Thyroid gland (tissue), 4 donors: Measurements from ENCODE around the gene EMILIN1. TPM values are rescaled to one million over a fixed set of nuclear protein-coding genes. Genes with fewer than 3 reads are reported as not detected.
A peak's percentile ranks its signal among the peaks of the same experiment; 100 is the strongest.

Experiments
- DNase-seq, 2 donors: peaks; one replicate each; pipeline ENCODE4 v3.0.0-alpha.2; 2019
- H3K27ac ChIP-seq, 3 donors: fragments of 200-600 bp; sonication (generic); 1 replicate in 2 of 3; 2 replicates in 1 of 3; pipeline ENCODE4 v1.5.1; 2016 to 2019; ENCODE audit warnings: mild to moderate bottlenecking in 1 of 3, moderate library complexity in 1 of 3
- H3K27me3 ChIP-seq: fragments of 200-600 bp; sonication (generic); one replicate; pipeline ENCODE4 v1.5.1; 2019
- H3K36me3 ChIP-seq, 2 donors: fragments of 200-600 bp; sonication (generic); one replicate each; pipeline ENCODE4 v1.5.1; 2016 to 2019
- H3K4me1 ChIP-seq, 2 donors: fragments of 200-600 bp; sonication (generic); one replicate each; pipeline ENCODE4 v1.5.1; 2017 to 2019
- H3K4me3 ChIP-seq, 3 donors: fragments of 200-600 bp; sonication (generic); replicated peaks in 1 of 3; 1 replicate in 2 of 3; 2 replicates in 1 of 3; pipeline ENCODE4 v1.5.1; 2016; ENCODE audit warnings: mild to moderate bottlenecking in 1 of 3
- H3K9me3 ChIP-seq: fragments of 200-600 bp; sonication (generic); one replicate; pipeline ENCODE4 v1.5.1; 2017
- POLR2A ChIP-seq, 2 donors: fragments of 450-650 bp; IDR thresholded peaks; one replicate each; pipeline ENCODE4 v1.6.1; 2017; ENCODE audit warnings: antibody characterized with exemption in 2 of 2, mild to moderate bottlenecking in 2 of 2, moderate library complexity in 1 of 2
- WGBS, 2 donors: methylation state at CpG; one replicate each; pipeline ENCODE4 v1.1.5; 2017; 5-methylcytosine and 5-hydroxymethylcytosine counted together
- intact Hi-C: fragments of 100-400 bp; cut with DNase I; formaldehyde crosslinking; loops from one replicate; pipeline ENCODE4 v1.15.1; 2023
- total RNA-seq, 4 donors: library from RNA; depleted of rRNA; stranded (reverse); fragments of >200 nt; gene quantifications; one replicate each; pipeline ENCODE4 v1.2.3, GENCODE V29; 2016
- TF ChIP-seq, protein P1 (sequence below), 6 experiments: fragments of 200-600 bp in 3 of 6; fragments of 450-650 bp in 3 of 6; sonication (generic) in 3 of 6; IDR thresholded peaks; one replicate each; pipeline ENCODE4 v1.5.1; 2016 to 2019; ENCODE audit warnings: antibody characterized with exemption in 6 of 6, mild to moderate bottlenecking in 2 of 6, inconsistent platforms in 1 of 6, moderate library complexity in 1 of 6

The EMILIN1 gene
- total RNA-seq, 4 donors from 2014 or later, result 18.6 to 45.4 (median 29.3) TPM

DNA sequence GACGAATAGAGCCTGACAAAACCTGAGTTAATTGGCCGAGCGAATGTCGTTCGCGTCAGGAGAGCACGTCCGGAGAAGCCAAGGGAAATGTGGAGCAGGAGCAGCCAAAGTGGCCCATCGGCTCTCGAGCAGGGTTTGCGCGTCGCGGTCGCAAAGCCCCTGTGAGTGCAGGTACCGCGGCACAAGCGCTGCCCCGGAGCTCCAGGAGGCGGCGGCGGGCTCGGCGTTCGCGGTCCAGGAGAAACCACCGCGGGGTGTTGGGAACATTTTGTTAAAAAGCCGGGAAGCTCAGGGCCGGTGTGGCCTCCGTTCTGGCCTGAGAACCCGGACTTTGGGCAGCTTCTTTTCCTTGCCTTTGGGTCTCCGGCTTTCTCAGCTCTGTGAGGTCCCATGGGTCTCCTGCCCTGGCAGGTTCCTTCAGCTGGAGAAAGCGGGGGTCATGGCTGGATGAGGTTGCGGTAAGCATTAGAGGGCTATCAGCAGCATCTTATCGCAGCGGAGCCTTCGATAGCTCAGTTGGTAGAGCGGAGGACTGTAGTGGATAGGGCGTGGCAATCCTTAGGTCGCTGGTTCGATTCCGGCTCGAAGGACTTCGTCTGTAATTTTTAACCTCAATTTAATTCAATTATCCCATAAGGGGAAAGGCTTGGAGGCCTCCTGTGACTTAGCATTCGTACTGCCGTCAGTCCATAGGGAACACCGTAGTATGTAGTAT is 28.0 kb upstream of the EMILIN1 start:
- Histone ChIP-seq H3K27ac (peak overlapping the region; percentile 87 to 98 (median 94)), H3K4me3 (peak overlapping the region; percentile 9 to 85 (median 77)), H3K27me3 (no peaks in the 10 kb centered on the region), H3K4me1 (peaks cover 10 to 13% of the 10 kb centered on the region in 2 donors), H3K36me3 (peaks cover 8 to 15% of the 10 kb centered on the region in 2 donors), H3K9me3 (no peaks in the 10 kb centered on the region)
- intact Hi-C loops, result no loop called here
- DNase-seq, result peak; percentile 92
- TF ChIP-seq, protein P1, sequence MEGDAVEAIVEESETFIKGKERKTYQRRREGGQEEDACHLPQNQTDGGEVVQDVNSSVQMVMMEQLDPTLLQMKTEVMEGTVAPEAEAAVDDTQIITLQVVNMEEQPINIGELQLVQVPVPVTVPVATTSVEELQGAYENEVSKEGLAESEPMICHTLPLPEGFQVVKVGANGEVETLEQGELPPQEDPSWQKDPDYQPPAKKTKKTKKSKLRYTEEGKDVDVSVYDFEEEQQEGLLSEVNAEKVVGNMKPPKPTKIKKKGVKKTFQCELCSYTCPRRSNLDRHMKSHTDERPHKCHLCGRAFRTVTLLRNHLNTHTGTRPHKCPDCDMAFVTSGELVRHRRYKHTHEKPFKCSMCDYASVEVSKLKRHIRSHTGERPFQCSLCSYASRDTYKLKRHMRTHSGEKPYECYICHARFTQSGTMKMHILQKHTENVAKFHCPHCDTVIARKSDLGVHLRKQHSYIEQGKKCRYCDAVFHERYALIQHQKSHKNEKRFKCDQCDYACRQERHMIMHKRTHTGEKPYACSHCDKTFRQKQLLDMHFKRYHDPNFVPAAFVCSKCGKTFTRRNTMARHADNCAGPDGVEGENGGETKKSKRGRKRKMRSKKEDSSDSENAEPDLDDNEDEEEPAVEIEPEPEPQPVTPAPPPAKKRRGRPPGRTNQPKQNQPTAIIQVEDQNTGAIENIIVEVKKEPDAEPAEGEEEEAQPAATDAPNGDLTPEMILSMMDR (IDR thresholded peaks at IDR 0.05), result peak in 5 of 6 experiments; percentile 16 to 59 (median 55)
- peak in 1 of 2 donors; percentile 30 for TF ChIP-seq POLR2A (IDR thresholded peaks at IDR 0.05)
- 0 to 3% methylated on average over 15 to 18 of the region's 48 CpGs for WGBS, 2 donors

- Histone ChIP-seq H3K9me3 (no peaks in the 10 kb centered on the region), H3K27me3 (no peaks in the 10 kb centered on the region), H3K36me3 (peaks cover 16 to 23% of the 10 kb centered on the region in 2 donors), H3K4me1 (peaks cover 10 to 13% of the 10 kb centered on the region in 2 donors), H3K27ac (peak within 1 kb of the TSS; percentile 87 to 98 (median 94)), H3K4me3 (peak within 1 kb of the TSS; percentile 51 to 85 (median 77))
- intact Hi-C loops, result no loop called here
- peak; percentile 96 to 97 for DNase-seq
- TF ChIP-seq, protein P1 (IDR thresholded peaks at IDR 0.05), result peak in 1 of 6 experiments; percentile 3
- TF ChIP-seq POLR2A (IDR thresholded peaks at IDR 0.05), result peak in 1 of 2 donors; percentile 74
- WGBS, 2 donors, result 1% methylated on average over 32 to 36 of the region's 67 CpGs
Measured at GRCh38 chr2:27050996-27051901, 27.2 kb upstream of the EMILIN1 start, which contains the start of gene AGBL5. AGBL5 (plus strand) TSS chr2:27051668; CDS start chr2:27052959, 1,291 bp downstream.

- Histone ChIP-seq H3K4me1 (peaks cover 10 to 13% of the 10 kb centered on the region in 2 donors), H3K36me3 (peaks cover 22 to 27% of the 10 kb centered on the region in 2 donors), H3K27ac (peak overlapping the region; percentile 87 to 98 (median 94)), H3K4me3 (peak overlapping the region; percentile 51 to 85 (median 77)), H3K9me3 (no peaks in the 10 kb centered on the region), H3K27me3 (no peaks in the 10 kb centered on the region)
- 6 to 15% methylated on average over 5 to 22 of the region's 24 CpGs for WGBS, 2 donors
- TF ChIP-seq POLR2A (IDR thresholded peaks at IDR 0.05), result no peak
- TF ChIP-seq, protein P1 (IDR thresholded peaks at IDR 0.05), result no peak
- peak; percentile 19 to 33 for DNase-seq
- intact Hi-C loops, result no loop called here
Measured at GRCh38 chr2:27051902-27052645, 26.3 kb upstream of the EMILIN1 start.

DNA sequence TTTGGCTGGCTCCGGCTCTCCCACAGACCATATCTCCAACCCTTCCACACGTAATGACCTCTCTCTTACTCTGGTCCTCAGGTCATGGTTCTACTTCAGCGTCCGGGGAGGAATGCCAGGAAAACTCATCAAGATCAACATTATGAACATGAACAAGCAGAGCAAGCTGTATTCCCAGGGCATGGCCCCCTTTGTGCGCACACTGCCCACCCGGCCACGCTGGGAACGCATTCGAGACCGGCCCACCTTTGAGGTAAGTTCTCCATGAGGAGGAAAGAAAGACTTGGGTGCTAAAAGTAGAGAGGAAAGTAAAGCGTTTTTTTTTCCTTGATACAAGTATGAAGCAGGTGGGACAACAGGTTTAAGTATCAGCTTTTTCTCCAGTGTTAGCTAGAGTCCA is 25.1 kb upstream of the EMILIN1 start:
- TF ChIP-seq, protein P1 (IDR thresholded peaks at IDR 0.05), result no peak
- no peak for TF ChIP-seq POLR2A (IDR thresholded peaks at IDR 0.05)
- no peak overlapping the region for H3K27ac ChIP-seq
- peaks cover 24 to 27% of the 10 kb centered on the region in 2 donors for H3K36me3 ChIP-seq
- WGBS, 2 donors, result 84 to 86% methylated on average over 11 of the region's 11 CpGs
- H3K4me1 ChIP-seq, result peaks cover 10 to 13% of the 10 kb centered on the region in 2 donors
- no peak for DNase-seq
- H3K9me3 ChIP-seq, result no peaks in the 10 kb centered on the region
- no peak overlapping the region for H3K4me3 ChIP-seq
- no peaks in the 10 kb centered on the region for H3K27me3 ChIP-seq
- intact Hi-C loops, result no loop called here
